AG09309 (cell line): ENCODE results near the gene TTLL9.
A peak's percentile ranks its signal among the peaks of the same experiment; 100 is the strongest.

Experiments used
- DNase-seq: peaks from one replicate; pipeline ENCODE4 v3.0.0-alpha.2; 2010; ENCODE audit warnings: low read depth
- H3K4me3 ChIP-seq: 2 replicates; pipeline ENCODE4 v1.5.1; 2011; ENCODE audit warnings: mild to moderate bottlenecking, low read depth, low read length, moderate library complexity; ENCODE audit not compliant: control insufficient read depth
- TF ChIP-seq, protein P1 (sequence below): IDR thresholded peaks from 2 replicates; pipeline ENCODE4 v1.5.1; 2011; ENCODE audit warnings: mild to moderate bottlenecking, low read depth, low read length, inconsistent platforms; ENCODE audit not compliant: insufficient read depth, control insufficient read depth; ENCODE audit errors: missing control alignments

Gene TTLL9

DNA sequence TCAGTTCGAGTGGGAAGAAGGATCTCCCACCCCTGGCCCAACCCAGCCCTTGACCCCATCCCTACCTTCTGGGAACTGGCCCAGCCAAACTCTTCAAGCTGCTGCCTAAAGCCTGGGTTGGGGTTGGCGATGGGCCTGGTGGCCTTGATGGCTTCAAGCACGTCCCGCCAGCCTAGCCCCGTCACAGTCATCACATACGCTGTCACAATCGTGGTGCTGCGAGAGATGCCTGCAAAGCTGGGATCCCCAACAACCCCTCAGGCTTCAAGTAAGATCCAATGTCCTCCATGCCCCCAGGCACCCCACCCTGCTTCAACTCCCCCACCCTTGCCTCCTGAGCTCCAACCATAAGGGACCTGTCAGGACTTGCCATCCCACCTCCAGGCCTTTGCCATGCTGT, 7.9 kb upstream of the TTLL9 start:
- TF ChIP-seq, protein P1, sequence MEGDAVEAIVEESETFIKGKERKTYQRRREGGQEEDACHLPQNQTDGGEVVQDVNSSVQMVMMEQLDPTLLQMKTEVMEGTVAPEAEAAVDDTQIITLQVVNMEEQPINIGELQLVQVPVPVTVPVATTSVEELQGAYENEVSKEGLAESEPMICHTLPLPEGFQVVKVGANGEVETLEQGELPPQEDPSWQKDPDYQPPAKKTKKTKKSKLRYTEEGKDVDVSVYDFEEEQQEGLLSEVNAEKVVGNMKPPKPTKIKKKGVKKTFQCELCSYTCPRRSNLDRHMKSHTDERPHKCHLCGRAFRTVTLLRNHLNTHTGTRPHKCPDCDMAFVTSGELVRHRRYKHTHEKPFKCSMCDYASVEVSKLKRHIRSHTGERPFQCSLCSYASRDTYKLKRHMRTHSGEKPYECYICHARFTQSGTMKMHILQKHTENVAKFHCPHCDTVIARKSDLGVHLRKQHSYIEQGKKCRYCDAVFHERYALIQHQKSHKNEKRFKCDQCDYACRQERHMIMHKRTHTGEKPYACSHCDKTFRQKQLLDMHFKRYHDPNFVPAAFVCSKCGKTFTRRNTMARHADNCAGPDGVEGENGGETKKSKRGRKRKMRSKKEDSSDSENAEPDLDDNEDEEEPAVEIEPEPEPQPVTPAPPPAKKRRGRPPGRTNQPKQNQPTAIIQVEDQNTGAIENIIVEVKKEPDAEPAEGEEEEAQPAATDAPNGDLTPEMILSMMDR = no peak
- H3K4me3 ChIP-seq = no peak overlapping the region
- no peak for DNase-seq

DNA sequence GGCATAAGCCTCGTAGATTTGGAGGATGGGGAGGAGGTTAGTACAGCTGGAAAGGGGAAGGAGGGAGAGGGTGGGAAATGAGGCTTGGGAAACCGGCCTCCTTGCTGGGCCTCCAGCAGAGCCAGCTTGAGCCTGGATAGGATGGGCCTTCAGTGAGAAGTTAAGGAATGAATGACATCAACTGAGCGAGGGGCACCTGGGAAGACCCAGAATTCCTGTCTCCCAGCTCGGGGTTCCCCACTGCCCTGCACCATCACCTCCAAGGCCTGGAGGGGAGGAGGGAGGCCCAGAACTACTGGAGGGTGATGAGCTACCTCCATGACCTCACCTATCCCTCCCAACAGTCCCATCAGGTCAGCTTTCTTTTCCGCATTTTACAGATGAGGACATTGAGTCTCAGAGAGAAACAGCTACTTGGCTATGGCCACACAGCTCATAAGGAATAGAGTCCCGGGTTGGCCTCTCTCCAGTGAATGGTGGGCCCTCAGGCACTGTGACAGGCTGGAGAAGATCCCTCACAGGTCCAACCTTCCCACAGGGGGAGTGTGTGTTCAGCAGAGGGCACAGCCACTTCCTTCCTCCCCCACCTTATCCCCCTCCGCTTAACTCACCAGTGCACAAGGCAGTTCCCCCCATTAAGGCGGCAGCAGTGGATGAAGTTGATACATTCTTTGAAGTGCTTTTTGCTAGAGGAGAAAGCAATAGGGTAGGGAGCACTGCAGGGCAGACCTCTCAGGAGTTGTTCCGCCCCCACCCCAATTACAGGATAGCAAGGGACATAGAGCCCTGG, 6.9 kb upstream of the TTLL9 start:
- DNase-seq = no peak
- no peak overlapping the region for H3K4me3 ChIP-seq
- TF ChIP-seq, protein P1 = no peak

DNA sequence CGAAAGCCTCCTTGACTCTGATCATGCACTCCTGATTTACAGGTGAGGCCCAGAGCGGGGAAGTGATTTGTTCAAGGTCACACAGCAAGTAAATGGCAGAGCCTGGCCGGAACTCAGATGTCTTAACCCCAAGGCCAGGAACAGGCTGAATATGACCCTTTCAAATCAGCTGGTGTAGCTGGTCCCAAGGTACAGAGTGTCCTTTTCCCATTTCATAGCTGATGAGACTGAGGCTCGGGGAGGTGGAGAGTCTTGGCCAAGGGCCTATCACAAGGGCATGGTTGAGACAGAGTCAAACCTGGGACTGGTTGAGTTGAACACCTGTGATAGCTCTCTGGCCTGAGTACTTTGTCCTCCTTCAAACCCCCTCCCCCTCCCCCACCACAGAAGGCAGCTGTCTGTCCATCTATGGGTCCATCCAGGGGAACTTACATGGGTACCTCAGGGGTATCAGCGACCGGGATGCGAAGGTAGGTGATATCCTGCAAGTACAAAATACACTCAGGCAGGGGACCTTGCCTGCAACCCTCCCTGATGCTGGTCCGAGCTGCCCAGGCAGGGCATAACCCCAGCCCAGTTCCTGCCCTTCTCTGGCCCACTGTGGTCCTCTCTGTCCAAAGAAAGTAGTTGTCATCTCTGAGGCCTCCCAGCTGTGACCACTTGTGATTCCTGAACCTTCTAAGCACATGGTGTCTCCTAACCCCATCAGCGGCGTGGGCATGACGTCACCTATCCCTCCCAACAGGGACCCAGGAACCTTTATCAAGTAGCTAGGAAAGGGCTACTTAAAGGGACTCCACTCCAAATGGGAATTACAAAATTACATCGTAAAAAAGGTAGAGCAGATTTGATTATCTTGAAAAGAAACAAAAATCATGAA, 5.7 kb upstream of the TTLL9 start:
- TF ChIP-seq, protein P1 = no peak
- no peak overlapping the region for H3K4me3 ChIP-seq
- DNase-seq = no peak

DNA sequence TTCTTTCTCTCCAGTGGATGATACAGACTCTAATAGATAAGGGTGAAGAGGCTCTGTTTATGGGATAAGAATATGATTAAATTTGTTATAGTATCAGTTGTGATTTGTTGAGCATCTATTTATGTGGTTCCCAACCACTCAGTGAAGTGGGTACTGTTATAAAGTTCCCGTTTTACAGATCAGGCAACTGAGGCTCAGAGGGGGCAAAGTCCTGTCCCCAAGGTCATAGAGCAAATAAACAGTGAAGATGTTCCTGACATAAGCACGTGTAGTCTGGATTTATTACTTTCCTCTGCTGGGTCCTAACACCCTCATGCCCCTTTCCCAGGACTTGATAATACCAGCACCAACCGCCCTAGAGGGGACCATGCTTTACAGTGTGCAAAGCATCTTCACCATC, 4.2 kb upstream of the TTLL9 start:
- TF ChIP-seq, protein P1 = no peak
- no peak for DNase-seq
- H3K4me3 ChIP-seq = no peak overlapping the region

DNA sequence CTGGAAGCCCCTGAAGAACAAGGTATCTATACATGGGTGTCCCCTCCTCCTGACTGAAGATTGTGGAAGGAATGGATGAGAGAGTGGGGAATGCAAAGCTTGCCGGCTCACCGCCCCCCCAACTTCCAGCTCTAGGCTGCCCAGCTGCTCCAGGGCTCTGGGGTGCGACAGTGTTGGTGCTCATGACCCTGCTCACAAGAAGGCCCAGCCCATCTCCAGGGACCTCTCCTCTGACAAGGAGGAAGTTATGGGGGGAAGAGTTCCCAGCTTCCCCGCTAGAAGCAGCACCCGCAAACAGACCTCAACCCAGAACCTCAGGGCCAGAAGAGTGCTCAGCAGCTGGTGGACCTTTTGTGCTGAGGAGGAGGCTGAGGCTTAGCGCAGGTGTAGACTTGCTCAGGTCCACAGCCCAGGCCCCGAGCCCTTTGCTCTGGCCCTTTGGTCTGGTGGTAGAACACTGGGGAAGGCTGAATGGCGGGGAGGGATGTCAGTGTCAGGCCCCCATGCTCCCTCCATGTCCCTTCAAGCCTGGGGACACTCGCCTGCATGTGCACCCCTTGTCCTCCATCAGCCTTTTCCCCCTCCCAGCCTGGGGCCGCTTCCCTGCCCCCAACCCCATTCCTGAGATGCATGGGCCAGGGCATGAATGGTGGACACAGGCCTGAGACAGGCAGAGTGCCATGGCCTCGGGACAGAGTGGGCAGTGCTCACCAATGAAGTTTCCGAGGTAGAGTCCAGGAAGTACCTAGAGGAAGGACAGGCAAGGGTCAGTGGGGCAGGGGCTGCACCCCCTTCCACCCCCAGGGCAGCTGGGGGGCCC, 1.4 kb upstream of the TTLL9 start:
- no peak overlapping the region for H3K4me3 ChIP-seq
- no peak for DNase-seq
- TF ChIP-seq, protein P1 = no peak

DNA sequence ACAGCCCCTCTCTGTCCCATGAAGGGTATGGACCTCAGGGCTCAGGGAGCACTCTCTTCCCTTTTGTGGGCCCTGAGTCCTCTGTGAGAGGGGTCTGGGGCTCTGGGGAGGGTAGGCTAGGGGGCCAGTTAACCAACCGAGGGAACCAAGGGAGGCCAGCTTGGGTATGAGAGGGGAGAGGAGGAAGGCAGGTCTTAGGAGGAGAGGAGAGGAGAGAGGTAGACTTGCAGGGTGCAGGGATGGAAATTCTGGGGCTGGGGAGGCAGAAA, 827 bp upstream of the TTLL9 start:
- TF ChIP-seq, protein P1 = no peak

More for the DNA sequence above, 827 bp upstream of the TTLL9 start:
- H3K4me3 ChIP-seq = peak overlapping the region; percentile 33; the same call in 1 of the 2 replicates
- DNase-seq = no peak
